IMR-90 (cell line): ENCODE data around the gene VAMP4.

ENCODE experiments used
- POLR2A ChIP-seq: IDR thresholded peaks from 2 replicates; pipeline ENCODE4 v1.6.1; 2012; ENCODE audit warnings: mild to moderate bottlenecking, low read depth, low read length
- RAD21 ChIP-seq: IDR thresholded peaks from 2 replicates; pipeline ENCODE4 v1.6.1; 2012; ENCODE audit warnings: low read length, improper control_type of control experiment
- RCOR1 ChIP-seq: IDR thresholded peaks from 2 replicates; pipeline ENCODE4 v1.6.1; 2012; ENCODE audit warnings: mild to moderate bottlenecking, low read length, improper control_type of control experiment; ENCODE audit not compliant: insufficient replicate concordance
- SMC3 ChIP-seq: fragments of 150-350 bp; IDR thresholded peaks from 2 replicates; pipeline ENCODE4 v1.6.1; 2016; ENCODE audit warnings: low read depth, mild to moderate bottlenecking, antibody characterized with exemption, low read length, moderate library complexity
- TF ChIP-seq, protein P1 (sequence below): conservative IDR thresholded peaks from 2 replicates; pipeline ENCODE4 v1.5.1; 2012; ENCODE audit warnings: mild to moderate bottlenecking, low read depth, low read length, improper control_type of control experiment

DNA sequence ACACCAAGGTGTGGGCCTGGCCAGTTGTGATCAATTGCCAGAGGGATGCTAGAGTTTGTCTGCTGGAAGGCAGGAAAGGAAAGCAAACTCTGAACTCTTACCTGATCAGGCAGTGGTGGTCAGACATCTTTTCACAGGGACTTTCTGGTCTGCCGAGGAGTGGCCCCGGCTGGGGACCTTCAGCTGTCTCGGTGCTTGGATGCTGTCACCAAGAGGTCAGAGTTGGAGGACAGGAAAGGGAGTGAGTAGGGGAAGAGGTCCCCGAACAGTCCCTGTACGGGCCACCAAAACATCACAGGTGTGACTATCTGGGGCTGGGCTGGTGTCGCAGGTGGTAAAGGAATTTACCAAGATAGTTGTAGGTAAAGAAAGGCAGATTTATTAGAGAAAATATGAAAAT, 21.9 kb upstream of the VAMP4 start:
- TF ChIP-seq, protein P1, sequence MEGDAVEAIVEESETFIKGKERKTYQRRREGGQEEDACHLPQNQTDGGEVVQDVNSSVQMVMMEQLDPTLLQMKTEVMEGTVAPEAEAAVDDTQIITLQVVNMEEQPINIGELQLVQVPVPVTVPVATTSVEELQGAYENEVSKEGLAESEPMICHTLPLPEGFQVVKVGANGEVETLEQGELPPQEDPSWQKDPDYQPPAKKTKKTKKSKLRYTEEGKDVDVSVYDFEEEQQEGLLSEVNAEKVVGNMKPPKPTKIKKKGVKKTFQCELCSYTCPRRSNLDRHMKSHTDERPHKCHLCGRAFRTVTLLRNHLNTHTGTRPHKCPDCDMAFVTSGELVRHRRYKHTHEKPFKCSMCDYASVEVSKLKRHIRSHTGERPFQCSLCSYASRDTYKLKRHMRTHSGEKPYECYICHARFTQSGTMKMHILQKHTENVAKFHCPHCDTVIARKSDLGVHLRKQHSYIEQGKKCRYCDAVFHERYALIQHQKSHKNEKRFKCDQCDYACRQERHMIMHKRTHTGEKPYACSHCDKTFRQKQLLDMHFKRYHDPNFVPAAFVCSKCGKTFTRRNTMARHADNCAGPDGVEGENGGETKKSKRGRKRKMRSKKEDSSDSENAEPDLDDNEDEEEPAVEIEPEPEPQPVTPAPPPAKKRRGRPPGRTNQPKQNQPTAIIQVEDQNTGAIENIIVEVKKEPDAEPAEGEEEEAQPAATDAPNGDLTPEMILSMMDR = no peak
- TF ChIP-seq RCOR1 (no peak), POLR2A (no peak), SMC3 (no peak), RAD21 (no peak)
